GM19324 (cell line): ENCODE measurements around the gene TNFSF11.
A peak's percentile ranks its signal among the peaks of the same experiment; 100 is the strongest.

ENCODE experiments used
- ATAC-seq: cut with Tn5 transposase; IDR thresholded peaks from one replicate; pipeline ENCODE4 v1.9.1; 2021; ENCODE audit warnings: mild to moderate bottlenecking, moderate library complexity; ENCODE audit not compliant: unreplicated experiment, low FRiP score

TNFSF11 gene, protein sequence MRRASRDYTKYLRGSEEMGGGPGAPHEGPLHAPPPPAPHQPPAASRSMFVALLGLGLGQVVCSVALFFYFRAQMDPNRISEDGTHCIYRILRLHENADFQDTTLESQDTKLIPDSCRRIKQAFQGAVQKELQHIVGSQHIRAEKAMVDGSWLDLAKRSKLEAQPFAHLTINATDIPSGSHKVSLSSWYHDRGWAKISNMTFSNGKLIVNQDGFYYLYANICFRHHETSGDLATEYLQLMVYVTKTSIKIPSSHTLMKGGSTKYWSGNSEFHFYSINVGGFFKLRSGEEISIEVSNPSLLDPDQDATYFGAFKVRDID

DNA sequence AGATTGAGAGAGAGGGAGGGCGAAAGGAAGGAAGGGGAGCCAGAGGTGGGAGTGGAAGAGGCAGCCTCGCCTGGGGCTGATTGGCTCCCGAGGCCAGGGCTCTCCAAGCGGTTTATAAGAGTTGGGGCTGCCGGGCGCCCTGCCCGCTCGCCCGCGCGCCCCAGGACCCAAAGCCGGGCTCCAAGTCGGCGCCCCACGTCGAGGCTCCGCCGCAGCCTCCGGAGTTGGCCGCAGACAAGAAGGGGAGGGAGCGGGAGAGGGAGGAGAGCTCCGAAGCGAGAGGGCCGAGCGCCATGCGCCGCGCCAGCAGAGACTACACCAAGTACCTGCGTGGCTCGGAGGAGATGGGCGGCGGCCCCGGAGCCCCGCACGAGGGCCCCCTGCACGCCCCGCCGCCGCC, at the start of gene TNFSF11:
Gene TNFSF11, plus strand, starts transcription at position 142 of the 400 bp plus-strand sequence. Its CDS starts 152 bp downstream, at position 294.
- no peak for ATAC-seq

DNA sequence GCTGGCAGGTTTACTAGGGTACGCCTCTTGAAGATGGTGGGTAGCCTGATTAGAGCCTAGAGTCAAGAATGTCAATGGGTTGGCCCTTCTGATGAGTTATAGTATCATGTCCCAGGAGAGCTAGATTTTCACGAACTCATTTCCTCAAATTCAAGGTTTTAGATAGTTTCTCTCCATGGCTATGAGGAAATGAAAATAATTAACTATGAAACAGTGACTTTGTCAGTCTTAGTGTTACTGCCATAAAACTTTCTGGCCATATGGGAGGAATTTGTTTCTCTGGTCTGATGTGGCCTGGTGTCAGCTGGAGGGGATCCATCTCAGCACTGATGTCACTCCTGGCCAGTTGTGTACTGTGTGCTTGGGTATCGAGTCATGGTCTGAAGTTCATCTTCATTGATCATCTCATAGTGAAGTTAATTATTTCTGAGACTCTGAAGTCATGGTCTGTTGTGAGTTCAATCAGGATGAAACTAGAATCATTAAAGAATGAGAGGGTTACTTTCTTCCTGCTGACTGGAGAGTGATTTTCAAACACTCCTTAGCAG, 49.4 kb upstream of the TNFSF11 start:
- peak; percentile 53 for ATAC-seq

DNA sequence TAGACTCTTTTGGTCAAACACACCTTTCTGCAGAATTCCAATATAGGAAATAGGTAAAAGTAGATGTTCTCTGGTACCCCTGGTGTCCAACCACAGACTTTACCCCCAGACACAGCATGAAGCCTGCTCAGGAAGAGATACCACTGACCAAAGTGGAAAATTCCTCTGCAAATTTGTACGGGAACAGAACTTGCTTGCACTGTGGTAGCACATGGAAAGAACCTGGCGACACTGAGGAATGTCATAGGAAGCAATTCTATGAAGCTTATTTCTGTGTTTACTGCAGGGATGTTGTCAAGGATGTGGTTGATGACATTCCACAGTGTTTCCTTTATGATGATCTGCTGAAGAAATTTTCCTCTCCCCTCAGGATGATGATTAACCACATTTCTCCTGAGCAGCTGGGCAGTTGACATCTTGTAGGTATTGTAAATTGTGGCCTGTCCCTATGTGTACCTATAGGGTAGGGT, 48.9 kb upstream of the TNFSF11 start:
- ATAC-seq, result peak; percentile 23

DNA sequence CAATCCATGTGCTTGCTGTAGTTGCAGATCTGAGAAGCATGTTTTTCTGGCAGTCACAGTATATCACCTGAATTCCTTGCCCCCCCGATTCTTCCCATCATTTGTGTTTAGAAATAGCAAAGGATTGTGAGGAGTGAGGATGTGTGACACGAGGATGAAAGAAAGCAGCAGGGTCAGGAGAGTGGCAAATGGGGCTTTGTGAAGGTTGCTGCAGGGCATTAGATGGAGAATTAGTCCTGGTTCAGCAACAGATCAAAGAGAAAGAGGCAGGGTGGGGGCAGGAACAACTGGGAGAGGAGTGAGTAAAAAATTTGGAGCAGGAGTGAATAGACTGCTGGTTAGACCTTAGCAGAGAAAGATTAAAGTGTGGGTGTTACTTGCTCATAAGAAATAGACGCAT, 47.7 kb upstream of the TNFSF11 start:
- no peak for ATAC-seq

DNA sequence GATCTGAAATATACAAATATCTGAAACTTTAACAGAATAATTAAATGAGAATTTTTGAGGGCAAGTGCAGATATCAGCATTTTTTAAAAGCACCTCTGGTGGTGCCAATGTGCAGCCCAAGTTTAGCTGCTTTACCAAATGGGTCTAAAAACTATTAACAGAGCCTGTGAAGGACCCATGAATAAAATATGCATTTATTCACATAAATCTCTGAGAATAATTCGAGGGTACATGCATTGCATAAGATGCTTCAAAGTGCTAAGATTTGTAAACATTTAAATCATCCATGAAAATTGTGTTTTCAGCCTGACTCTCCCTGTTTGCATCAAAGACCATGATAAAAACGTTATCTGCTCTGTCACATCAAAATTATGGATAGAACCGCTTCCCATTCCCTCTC, 47.1 kb upstream of the TNFSF11 start:
- ATAC-seq, result no peak

DNA sequence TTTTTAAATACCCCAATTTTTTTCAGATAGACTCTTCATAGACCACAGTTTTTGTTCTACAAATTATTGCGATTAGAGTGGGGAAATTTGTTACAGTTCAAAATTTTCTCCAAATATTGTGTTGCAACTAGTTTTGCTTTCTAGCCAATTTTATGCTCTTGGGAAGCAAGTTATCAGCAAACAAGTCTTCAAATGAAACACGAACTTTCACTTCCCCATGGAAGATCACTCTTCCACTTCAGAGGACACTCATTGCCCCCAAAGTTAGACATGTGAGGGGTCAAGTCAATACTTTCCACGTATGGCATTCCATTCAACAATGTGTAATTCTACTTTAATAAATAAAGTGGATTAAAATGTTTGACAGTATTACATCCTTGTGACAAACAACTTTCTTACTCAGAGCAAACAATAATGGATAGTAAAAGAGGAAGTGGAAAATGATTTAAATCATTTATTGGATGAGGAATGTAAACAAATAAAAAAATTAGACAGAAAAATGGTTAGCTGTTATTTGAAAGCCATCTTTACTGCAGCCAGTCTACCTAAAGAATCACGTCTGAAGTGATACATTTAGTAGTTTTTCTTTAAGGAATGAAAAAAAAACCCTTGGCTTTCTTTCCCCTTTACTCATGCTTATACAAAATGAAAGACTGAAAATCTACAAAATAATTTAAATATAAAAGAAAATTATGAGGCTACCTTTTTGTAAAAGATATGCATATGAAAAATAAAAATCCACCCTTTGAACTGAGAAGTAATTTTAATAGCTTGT, 41.2 kb upstream of the TNFSF11 start:
- ATAC-seq, result no peak

DNA sequence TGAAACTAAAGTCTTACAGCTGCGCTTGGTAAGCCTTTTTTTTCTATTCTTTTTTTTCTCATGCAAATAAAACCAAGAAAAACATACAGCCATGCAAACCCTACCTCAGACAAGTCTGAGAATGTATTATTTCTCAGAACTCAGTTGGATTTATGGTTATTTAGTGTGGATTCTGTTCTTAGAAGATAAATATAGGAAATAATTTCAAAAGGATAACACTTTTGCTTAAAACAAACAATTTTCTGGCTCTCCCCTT, 40.7 kb upstream of the TNFSF11 start:
- no peak for ATAC-seq

DNA sequence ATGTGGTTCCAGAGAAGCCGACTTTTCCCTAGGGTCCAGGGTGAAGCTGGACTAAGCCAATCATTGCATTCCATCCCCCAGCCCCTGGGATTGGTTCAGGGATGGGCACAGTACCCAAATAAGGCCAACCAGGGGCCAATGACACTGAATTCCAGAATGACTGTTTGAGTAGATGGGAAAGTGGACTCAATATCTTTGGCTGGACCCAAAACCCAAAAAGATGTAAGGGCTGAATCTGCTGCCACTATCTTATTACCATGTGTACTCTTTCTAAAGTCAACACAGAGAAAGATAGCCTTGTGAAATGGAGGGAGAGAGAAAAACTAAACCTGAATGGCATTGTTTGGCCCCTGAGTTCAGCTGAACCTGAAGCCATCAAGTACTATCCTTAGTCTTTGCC, 39.2 kb upstream of the TNFSF11 start:
- ATAC-seq, result no peak

DNA sequence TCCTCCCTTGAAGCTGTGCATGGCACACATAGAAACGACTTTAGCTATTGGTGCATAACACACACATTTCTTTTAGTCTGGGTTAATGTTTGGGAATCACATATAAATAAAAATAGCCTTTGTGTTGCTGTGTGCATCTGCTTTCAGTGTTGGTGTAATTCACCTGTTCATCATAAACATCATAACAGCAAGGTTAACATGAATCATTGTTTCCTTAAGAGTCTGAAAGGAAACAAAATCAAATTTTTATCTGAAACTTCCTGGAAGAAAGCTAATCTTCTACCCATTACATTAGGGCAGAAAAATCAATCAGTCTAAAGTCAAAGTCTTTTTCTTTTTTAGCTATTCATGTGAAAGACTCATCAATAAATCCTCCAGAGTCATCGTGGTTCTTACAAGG, 35.0 kb upstream of the TNFSF11 start:
- no peak for ATAC-seq

DNA sequence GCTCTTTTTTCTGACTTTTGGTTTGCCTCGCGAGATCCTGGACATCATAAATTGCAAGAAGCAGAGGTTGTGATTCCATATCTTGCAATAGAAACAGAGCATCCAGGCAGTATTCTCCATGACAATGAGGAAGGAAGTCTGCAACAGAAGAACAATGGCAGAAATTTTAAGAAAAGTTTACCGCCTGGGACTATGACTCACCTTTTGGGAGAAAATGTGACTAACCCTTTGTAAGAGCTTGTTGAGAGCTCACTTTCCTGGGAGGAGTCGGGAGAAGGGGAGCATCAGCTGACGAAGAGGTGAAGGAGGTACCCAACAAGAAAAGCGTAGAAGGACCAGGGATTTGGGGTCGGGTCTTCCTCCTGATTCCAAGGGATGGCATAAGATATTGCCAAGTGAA, 34.3 kb upstream of the TNFSF11 start:
- no peak for ATAC-seq

DNA sequence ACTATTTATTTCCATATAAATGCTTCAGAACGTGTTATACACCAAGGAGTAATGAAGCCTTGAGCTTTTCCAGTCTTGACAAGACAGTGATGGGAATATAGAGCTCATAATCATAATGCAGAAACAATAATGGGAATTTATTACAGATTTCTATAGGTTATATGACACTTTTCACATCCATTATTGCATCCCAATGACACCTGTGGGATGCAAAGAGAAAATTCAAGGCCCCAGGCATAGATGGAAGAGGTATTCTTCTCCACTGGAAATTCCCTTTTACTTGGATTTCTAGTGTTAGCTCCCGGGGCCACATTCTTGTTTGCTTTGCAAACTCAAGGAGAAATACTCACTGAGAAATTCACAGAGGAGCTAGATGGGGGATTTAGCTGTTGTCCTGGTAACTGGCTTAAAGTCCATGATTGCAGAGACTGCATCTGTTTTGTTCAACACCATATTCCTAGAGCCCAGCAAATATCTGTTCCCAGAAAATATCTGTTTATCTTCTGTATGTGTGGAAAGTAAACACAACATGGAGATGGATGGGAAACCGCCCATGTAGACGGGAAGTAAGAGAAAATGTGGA, 30.6 kb upstream of the TNFSF11 start:
- no peak for ATAC-seq

DNA sequence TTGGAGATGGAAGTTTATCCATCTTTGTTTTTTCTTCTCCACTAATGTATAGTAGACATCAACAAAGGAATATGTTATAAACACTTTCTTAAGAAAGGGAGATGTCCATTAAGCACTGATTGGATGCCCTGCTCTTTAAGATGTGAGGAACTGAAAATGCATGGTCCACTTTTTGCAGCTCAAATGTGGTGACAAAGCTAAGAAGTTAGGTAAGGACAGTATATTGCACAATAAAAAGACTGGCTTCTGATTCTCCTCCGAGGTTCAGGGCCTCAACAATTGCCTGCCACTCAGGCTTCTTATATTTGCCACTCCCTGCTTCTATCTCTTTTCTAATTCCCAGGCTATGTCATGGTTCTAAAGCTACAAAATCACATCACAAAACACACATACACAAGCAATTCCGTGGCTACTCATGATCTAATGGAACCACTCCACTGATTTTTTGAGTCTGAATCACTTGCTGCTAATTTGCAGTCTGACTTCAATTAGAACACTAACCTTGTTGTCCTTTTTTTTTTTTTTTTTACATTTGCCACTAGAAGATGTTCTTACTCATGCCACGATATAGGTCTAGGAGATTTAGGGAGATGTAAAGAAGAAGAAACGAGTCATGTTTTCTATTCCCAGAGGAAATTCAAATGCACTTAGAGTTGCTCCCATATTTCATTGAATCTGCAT, 29.6 kb upstream of the TNFSF11 start:
- no peak for ATAC-seq

DNA sequence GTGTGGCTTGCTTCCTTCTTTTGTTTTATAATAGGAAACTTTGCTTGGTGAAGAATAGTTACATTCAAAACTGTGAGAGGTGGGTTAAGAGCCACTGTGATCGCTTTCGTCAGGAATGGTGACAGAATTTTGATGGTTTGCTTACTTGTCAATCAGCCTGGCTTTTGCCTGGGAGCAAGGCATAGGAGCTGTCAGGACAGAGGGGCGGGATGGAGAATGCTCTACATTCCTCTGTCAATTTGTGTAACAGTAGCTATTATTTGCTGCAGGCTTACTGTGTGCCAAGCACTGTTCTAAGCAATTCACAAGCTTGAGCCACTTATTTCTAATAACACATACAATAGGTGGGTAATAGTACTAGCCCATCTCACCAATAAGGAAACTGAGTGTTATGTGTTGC, 28.1 kb upstream of the TNFSF11 start:
- ATAC-seq, result no peak

DNA sequence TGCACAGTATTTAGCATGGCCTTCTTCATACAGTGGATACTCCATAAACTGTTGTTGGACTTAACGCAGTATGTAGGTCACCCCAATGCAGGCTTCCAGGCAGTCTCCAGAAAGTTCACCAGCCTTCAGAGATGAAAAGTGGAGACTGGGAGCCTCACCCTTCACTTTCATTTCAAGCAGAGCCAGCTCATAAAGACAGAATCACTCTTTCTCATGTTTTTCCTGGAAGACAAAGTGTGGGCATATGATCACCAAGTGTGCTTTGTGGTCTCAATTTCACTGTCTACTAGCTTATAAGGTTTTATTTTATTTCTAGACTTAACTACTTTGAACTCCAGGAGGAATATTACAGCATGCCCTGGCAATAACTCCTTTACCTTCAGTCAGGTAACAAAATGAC, 26.3 kb upstream of the TNFSF11 start:
- ATAC-seq, result no peak

DNA sequence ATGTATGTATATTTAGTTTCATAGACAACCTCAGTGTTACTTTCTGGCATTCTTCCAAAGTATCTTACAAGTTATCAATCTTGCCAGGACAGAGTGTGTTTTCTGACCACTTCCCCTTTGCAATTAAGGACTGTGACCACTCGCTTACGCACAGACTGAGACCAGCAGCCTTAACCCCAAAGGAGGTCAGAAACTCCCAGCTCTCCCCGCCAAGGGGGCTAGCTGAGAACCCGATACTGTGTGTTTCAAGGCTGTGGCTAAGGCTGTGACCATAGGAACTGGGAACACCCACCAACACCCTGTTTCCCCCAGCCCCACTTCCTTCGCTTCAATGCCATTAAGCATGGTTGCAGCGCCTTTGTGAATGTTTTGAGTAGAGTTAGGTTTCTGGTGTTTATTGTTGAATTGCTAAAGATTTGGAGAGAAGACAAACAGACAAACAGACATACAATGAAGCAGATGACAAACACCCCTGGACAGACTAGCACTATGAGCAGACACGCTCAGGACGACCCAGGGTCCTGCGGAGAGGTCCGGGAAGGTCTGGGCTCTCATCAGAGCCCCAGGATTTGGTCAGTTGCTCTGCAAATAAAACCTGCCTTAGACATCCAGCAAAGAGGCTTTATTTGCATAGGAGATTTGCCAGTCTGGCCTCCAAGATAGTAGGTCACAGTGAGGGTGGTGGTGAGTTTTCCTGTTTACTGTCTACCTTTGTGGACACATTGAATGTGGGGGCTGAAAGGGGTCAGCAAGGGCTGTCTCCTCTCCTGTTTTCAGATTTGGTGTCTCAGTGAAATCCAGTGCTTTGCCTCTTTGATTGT, 25.0 kb upstream of the TNFSF11 start:
- ATAC-seq, result peak; percentile 84

DNA sequence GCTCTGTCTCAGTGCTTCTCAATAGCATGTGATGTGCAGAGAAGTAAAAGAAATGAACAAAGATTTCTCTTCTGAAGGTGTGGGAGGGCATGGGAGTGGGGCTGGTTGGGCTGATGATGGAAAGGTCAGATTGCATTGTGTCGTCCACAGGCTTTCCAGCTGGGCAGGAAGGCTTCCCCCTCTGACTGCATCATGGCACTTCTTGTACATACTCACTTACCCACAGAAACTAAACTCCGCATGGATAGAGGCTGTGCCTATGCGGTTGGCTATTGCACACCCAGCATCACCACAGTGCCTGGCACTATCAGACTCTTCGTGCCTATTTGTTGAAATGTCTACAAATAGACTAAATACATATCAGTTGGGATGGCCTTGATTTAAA, 24.4 kb upstream of the TNFSF11 start:
- ATAC-seq, result peak; percentile 25

DNA sequence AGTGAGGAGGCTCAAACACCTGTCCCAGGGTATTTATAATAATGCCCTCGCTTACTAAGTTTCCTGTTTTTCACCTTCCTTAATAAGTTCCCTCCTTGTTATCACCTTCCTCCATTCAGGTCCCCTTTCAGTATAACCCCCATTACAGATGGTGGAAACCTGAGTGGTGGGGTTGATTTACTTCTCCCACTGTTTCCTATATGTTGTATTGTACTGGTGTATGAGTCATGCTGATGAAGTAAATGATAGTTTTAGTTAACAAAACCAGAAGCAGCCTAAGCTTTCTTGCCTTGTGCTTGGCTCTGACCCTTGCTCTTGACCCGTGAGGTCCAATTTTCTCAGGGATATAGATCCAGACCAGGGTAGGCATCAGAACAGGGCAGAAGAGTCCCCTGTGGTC, 22.3 kb upstream of the TNFSF11 start:
- no peak for ATAC-seq

DNA sequence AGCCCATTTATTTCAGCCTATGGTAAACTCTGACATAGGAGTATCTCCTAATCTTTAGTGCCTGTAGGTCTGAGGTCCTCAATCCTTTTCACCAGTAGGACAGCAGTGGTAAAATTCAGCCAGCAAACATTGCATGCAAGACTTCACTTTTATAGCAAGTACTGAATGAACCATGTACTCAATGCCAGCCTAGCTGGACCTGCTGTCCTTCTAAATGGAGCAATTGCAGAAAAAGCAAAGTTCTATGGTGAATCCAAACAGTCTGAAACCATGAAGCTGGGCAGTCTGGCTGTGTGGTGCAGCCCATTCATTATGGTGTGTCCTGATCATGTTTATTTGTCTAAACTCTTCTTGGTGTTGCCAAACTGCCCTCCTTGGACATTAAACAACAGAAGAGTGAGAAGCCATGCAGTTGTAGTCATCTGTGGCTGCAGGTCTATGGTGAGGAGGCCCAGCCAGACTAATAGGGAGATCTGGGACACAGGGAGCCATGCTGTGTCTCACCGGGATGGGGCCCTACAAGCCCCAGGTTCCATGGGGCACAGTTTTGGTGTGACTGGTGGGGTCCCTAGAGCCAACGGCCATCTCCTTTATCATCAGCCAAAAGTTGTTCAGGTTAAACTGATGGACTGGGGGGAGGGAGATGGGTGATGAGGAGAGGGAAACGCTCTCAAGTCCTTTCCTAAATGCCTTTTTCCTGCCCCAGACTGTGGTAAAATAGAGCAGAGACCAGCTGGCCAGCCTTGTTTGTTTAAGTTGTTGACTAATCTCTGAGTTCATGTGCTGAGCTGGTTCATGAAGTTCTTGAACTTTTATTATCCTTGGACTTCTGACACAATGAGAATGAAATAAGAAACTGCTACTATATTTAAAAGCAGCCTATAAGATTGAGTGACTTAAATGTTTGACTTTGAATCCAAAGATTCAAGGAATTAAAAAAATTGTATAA, 20.6 kb upstream of the TNFSF11 start:
- no peak for ATAC-seq

DNA sequence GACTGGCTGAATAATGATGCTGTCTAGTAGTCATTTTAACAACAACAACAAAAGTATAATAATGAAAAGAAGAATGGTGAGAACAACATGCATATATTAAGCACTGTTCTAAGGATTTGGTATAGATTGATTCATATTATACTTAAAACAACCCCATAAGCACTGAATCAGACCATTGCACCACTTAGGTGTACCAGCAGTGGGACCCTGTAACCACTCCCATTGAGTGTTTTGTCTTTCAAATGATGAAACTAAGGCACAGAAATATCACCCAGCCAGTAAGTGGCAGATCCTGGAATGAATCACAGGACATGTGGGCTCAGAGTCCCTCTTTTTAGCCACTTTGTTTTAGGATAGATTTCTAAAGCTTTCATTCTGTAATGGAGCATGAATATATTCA, 14.9 kb upstream of the TNFSF11 start:
- no peak for ATAC-seq
